ENCODE results near the gene RNF181. TPM values are rescaled to one million over a fixed set of nuclear protein-coding genes. Genes with fewer than 3 reads are reported as not detected.
"Not testable (repeated sequence)": the region's sequence is repeated elsewhere in the genome, so short reads cannot be mapped to it uniquely, and the experiment has no call there.

The RNF181 gene
- polyA plus RNA-seq, 1 donor (not counting 4 experiments of a cell fraction or from before 2014, with no cell fraction given) = 264 TPM

GRCh38 chr2:85591563-85591962 is 4.0 kb upstream of the RNF181 start:
- DNase-seq (ENCODE audit: low read depth, low spot score) (no peak), FAIRE-seq (no peak)
- dilution Hi-C loops (cut with MboI; ENCODE audit: extremely low pct_ligation_motif_present, low sequenced_read_pairs) = no loop called here
- TF ChIP-seq CTCF (optimal IDR thresholded peaks at IDR 0.05 in 1 of 3, IDR thresholded peaks at IDR 0.05 in 1 of 3, conservative IDR thresholded peaks at IDR 0.05 in 1 of 3; ENCODE audit: extremely low read depth in 1 of 3, insufficient read depth in 2 of 3, low read length in 3 of 3) (no peak), EZH2 (IDR thresholded peaks at IDR 0.05; ENCODE audit: low read length) (no peak)
- Histone ChIP-seq H3K27ac (ENCODE audit: control insufficient read depth, insufficient read depth, low read length) (no peak overlapping the region), H3K36me3 (ENCODE audit: control insufficient read depth in 2 of 2, extremely low read depth in 1 of 2, insufficient read depth in 2 of 2, low read length in 2 of 2) (peaks cover 0 to 1% of the 10 kb centered on the region in 2 experiments), H3K4me1 (ENCODE audit: control insufficient read depth, extremely low read depth, insufficient read depth, low read length) (peaks cover 23% of the 10 kb centered on the region), H3K9me1 (ENCODE audit: control insufficient read depth, extremely low read depth, insufficient read depth, low read length) (no peaks in the 10 kb centered on the region), H3K4me2 (ENCODE audit: control insufficient read depth, extremely low read depth, insufficient read depth, low read depth, low read length) (no peak overlapping the region), H3K9me3 (ENCODE audit: control insufficient read depth, low read depth, low read length) (no peaks in the 10 kb centered on the region), H3K79me2 (ENCODE audit: control insufficient read depth, insufficient read depth, low read length) (peaks cover 10% of the 10 kb centered on the region), H2AFZ (ENCODE audit: control insufficient read depth, low read length) (no peak overlapping the region), H3K4me3 (ENCODE audit: control insufficient read depth in 2 of 3, extremely low read depth in 1 of 3, insufficient read depth in 2 of 3, low read depth in 1 of 3, low read length in 3 of 3) (no peak overlapping the region), H3K27me3 (ENCODE audit: control insufficient read depth, extremely low read depth, insufficient read depth, low read length) (no peaks in the 10 kb centered on the region), H4K20me1 (ENCODE audit: control insufficient read depth, extremely low read depth, insufficient read depth, low read length) (no peaks in the 10 kb centered on the region), H3K9ac (ENCODE audit: control insufficient read depth, extremely low read depth, insufficient read depth, low read length) (no peak overlapping the region)

GRCh38 chr2:85592299-85592698 is 3.2 kb upstream of the RNF181 start:
- H3K36me3 ChIP-seq (ENCODE audit: control insufficient read depth in 2 of 2, extremely low read depth in 1 of 2, insufficient read depth in 2 of 2, low read length in 2 of 2); H3K4me2 ChIP-seq (ENCODE audit: control insufficient read depth, extremely low read depth, insufficient read depth, low read depth, low read length); H3K27ac ChIP-seq (ENCODE audit: control insufficient read depth, insufficient read depth, low read length); H4K20me1 ChIP-seq (ENCODE audit: control insufficient read depth, extremely low read depth, insufficient read depth, low read length); dilution Hi-C loops (cut with MboI; ENCODE audit: extremely low pct_ligation_motif_present, low sequenced_read_pairs); H2AFZ ChIP-seq (ENCODE audit: control insufficient read depth, low read length); H3K4me3 ChIP-seq (ENCODE audit: control insufficient read depth in 2 of 3, extremely low read depth in 1 of 3, insufficient read depth in 2 of 3, low read depth in 1 of 3, low read length in 3 of 3); H3K9me1 ChIP-seq (ENCODE audit: control insufficient read depth, extremely low read depth, insufficient read depth, low read length); H3K9me3 ChIP-seq (ENCODE audit: control insufficient read depth, low read depth, low read length); H3K9ac ChIP-seq (ENCODE audit: control insufficient read depth, extremely low read depth, insufficient read depth, low read length); DNase-seq (ENCODE audit: low read depth, low spot score); FAIRE-seq; H3K27me3 ChIP-seq (ENCODE audit: control insufficient read depth, extremely low read depth, insufficient read depth, low read length): not testable (repeated sequence)
- Histone ChIP-seq H3K79me2 (ENCODE audit: control insufficient read depth, insufficient read depth, low read length) (peaks cover 17% of the 10 kb centered on the region), H3K4me1 (ENCODE audit: control insufficient read depth, extremely low read depth, insufficient read depth, low read length) (peaks cover 24% of the 10 kb centered on the region)

DNA sequence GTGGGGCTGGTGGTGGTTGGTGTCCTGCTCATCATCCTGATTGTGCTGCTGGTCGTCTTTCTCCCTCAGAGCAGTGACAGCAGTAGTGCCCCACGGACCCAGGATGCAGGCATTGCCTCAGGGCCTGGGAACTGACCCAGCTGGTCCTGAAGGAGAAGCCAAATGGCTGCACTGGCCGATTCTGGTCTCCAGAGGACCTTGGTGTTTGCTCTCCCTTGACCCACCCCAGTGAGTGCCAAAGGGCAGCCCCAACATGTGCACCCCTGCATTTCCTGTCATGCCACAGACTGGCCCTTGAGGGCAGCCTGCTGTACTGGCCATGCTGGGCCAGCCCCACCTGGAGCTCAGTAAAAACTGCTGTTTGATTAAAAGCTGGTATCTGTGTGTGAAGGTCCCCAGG is 2.5 kb upstream of the RNF181 start:
- no peak for FAIRE-seq
- H3K4me2 ChIP-seq (ENCODE audit: control insufficient read depth, extremely low read depth, insufficient read depth, low read depth, low read length) = no peak overlapping the region
- dilution Hi-C loops (cut with MboI; ENCODE audit: extremely low pct_ligation_motif_present, low sequenced_read_pairs) = no loop called here

More for the DNA sequence above, 2.5 kb upstream of the RNF181 start:
- no peaks in the 10 kb centered on the region for H4K20me1 ChIP-seq (ENCODE audit: control insufficient read depth, extremely low read depth, insufficient read depth, low read length)
- no peaks in the 10 kb centered on the region for H3K9me3 ChIP-seq (ENCODE audit: control insufficient read depth, low read depth, low read length)
- no peak overlapping the region for H3K27ac ChIP-seq (ENCODE audit: control insufficient read depth, insufficient read depth, low read length)
- no peaks in the 10 kb centered on the region for H3K27me3 ChIP-seq (ENCODE audit: control insufficient read depth, extremely low read depth, insufficient read depth, low read length)
- peaks cover 19% of the 10 kb centered on the region for H3K79me2 ChIP-seq (ENCODE audit: control insufficient read depth, insufficient read depth, low read length)
- H3K4me3 ChIP-seq (ENCODE audit: control insufficient read depth in 2 of 3, extremely low read depth in 1 of 3, insufficient read depth in 2 of 3, low read depth in 1 of 3, low read length in 3 of 3) = no peak overlapping the region
- H3K9me1 ChIP-seq (ENCODE audit: control insufficient read depth, extremely low read depth, insufficient read depth, low read length) = no peaks in the 10 kb centered on the region
- peaks cover 24% of the 10 kb centered on the region for H3K4me1 ChIP-seq (ENCODE audit: control insufficient read depth, extremely low read depth, insufficient read depth, low read length)
- no peak overlapping the region for H2AFZ ChIP-seq (ENCODE audit: control insufficient read depth, low read length)
- TF ChIP-seq EZH2 (IDR thresholded peaks at IDR 0.05; ENCODE audit: low read length) (no peak), CTCF (optimal IDR thresholded peaks at IDR 0.05 in 1 of 3, IDR thresholded peaks at IDR 0.05 in 1 of 3, conservative IDR thresholded peaks at IDR 0.05 in 1 of 3; ENCODE audit: extremely low read depth in 1 of 3, insufficient read depth in 2 of 3, low read length in 3 of 3) (no peak)
- peaks cover 7 to 11% of the 10 kb centered on the region in 2 experiments for H3K36me3 ChIP-seq (ENCODE audit: control insufficient read depth in 2 of 2, extremely low read depth in 1 of 2, insufficient read depth in 2 of 2, low read length in 2 of 2)
- DNase-seq (ENCODE audit: low read depth, low spot score) = no peak
- H3K9ac ChIP-seq (ENCODE audit: control insufficient read depth, extremely low read depth, insufficient read depth, low read length) = no peak overlapping the region
